Hepatocyte (in vitro differentiated cells): ENCODE measurements around the gene CNOT9. TPM values are rescaled to one million over a fixed set of nuclear protein-coding genes. Genes with fewer than 3 reads are reported as not detected.

Experiments used
- DNase-seq: peaks from one replicate; pipeline ENCODE4 v3.0.0-alpha.2; 2016; ENCODE audit warnings: low spot score
- H2AFZ ChIP-seq: fragments of 200-600 bp; sonication (generic); 2 replicates; pipeline ENCODE4 v1.6.0; 2016; ENCODE audit warnings: antibody characterized with exemption, mild to moderate bottlenecking
- H3K27ac ChIP-seq: fragments of 200-600 bp; sonication (generic); 2 replicates; pipeline ENCODE4 v1.5.1; 2016; ENCODE audit warnings: mild to moderate bottlenecking
- H3K27me3 ChIP-seq: fragments of 200-600 bp; sonication (generic); 2 replicates; pipeline ENCODE4 v1.6.1; 2016
- H3K36me3 ChIP-seq: fragments of 200-600 bp; sonication (generic); replicated peaks from 2 replicates; pipeline ENCODE4 v1.5.1; 2016; ENCODE audit warnings: low read depth; ENCODE audit not compliant: insufficient read depth
- H3K4me1 ChIP-seq: fragments of 200-600 bp; sonication (generic); 2 replicates; pipeline ENCODE4 v1.5.1; 2016; ENCODE audit warnings: mild to moderate bottlenecking, moderate library complexity; ENCODE audit not compliant: insufficient read depth
- H3K4me2 ChIP-seq: fragments of 200-600 bp; sonication (generic); 2 replicates; pipeline ENCODE4 v1.6.0; 2016
- H3K4me3 ChIP-seq: fragments of 200-600 bp; sonication (generic); 2 replicates; pipeline ENCODE4 v1.5.1; 2016; ENCODE audit warnings: mild to moderate bottlenecking
- H3K79me2 ChIP-seq: fragments of 200-600 bp; sonication (generic); 2 replicates; pipeline ENCODE4 v1.6.0; 2017; ENCODE audit warnings: mild to moderate bottlenecking
- H3K9me2 ChIP-seq: fragments of 200-600 bp; sonication (generic); replicated peaks from 2 replicates; pipeline ENCODE4 v1.6.0; 2017; ENCODE audit warnings: mild to moderate bottlenecking; ENCODE audit not compliant: insufficient read depth
- H3K9me3 ChIP-seq: fragments of 200-600 bp; sonication (generic); 2 replicates; pipeline ENCODE4 v1.5.1; 2016; ENCODE audit warnings: low read depth, mild to moderate bottlenecking
- H4K20me1 ChIP-seq: fragments of 200-600 bp; sonication (generic); 2 replicates; pipeline ENCODE4 v1.6.0; 2016; ENCODE audit warnings: mild to moderate bottlenecking; ENCODE audit not compliant: insufficient read depth, poor library complexity, severe bottlenecking
- CTCF ChIP-seq: fragments of 200-600 bp; sonication (generic); IDR thresholded peaks from 2 replicates; pipeline ENCODE4 v1.5.1; 2016; ENCODE audit warnings: antibody characterized with exemption, mild to moderate bottlenecking; ENCODE audit not compliant: poor library complexity
- EZH2 ChIP-seq: fragments of 200-600 bp; sonication (generic); IDR thresholded peaks from 2 replicates; pipeline ENCODE4 v1.6.1; 2016; ENCODE audit warnings: antibody characterized with exemption, mild to moderate bottlenecking, borderline replicate concordance
- EZH2phosphoT487 ChIP-seq: fragments of 200-600 bp; sonication (generic); IDR thresholded peaks from one replicate; pipeline ENCODE4 v1.6.1; 2018; ENCODE audit warnings: antibody characterized with exemption, mild to moderate bottlenecking, low read depth, moderate library complexity; ENCODE audit not compliant: unreplicated experiment, severe bottlenecking
- WGBS: methylation state at CpG from one replicate; pipeline ENCODE4 v1.1.6; 2016; ENCODE audit warnings: low lambda C conversion rate; ENCODE audit errors: missing lambda C conversion rate; 5-methylcytosine and 5-hydroxymethylcytosine counted together
- polyA plus RNA-seq: library from polyadenylated mRNA; unstranded; fragments of >200 nt; fragmentation: Nextera tagmentation; extraction: Ambion mirVana; gene quantifications from 2 replicates; pipeline ENCODE4 v1.2.1, GENCODE V29; 2016
- total RNA-seq: library from RNA; depleted of rRNA; stranded (reverse); fragments of >200 nt; gene quantifications from 2 replicates; pipeline ENCODE4 v1.2.3, GENCODE V29; 2014

Gene CNOT9
- total and polyA plus RNA-seq, 2 experiments from 2014 or later: 21.4 to 51.3 TPM

DNA sequence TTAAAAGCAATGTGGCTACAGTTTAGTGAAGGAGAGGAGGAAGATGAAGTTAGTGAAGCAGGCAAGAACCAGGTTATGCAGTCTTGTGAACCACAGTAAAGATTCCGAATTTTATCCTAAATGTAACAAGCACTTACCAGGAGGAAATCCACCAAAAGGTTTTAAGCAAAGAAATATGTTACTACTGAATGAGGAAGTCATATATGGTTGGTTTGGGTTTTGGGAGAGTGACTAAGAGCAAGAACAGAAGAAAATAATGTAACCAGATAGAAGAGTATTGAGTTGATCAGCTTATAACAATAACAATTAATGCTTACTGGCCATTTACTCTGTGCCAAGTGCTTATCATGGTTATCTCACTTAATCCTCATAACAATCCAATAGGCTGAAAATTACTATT, 2.3 kb upstream of the CNOT9 start:
- TF ChIP-seq EZH2phosphoT487 (no peak), CTCF (no peak), EZH2 (no peak)
- no peak overlapping the region for H3K27ac ChIP-seq
- no peaks in the 10 kb centered on the region for H3K27me3 ChIP-seq
- H3K79me2 ChIP-seq: peaks cover 83% of the 10 kb centered on the region
- H3K36me3 ChIP-seq: no peaks in the 10 kb centered on the region
- no peaks in the 10 kb centered on the region for H3K9me3 ChIP-seq
- H3K4me1 ChIP-seq: peaks cover 11% of the 10 kb centered on the region
- peaks cover under 1% of the 10 kb centered on the region for H4K20me1 ChIP-seq
- no peak for DNase-seq
- no peaks in the 10 kb centered on the region for H3K9me2 ChIP-seq
- no peak overlapping the region for H2AFZ ChIP-seq
- peak overlapping the region; percentile 86 for H3K4me2 ChIP-seq
- whole genome bisulfite sequencing: 100% methylated on average over 1 of the region's 1 CpG
- H3K4me3 ChIP-seq: no peak overlapping the region

- H3K9me2 ChIP-seq: no peaks in the 10 kb centered on the region
- no peak for TF ChIP-seq CTCF
- no peak for TF ChIP-seq EZH2
- TF ChIP-seq EZH2phosphoT487: no peak
- peaks cover 7% of the 10 kb centered on the region for H4K20me1 ChIP-seq
- H3K79me2 ChIP-seq: peaks cover 92% of the 10 kb centered on the region
- H3K9me3 ChIP-seq: no peaks in the 10 kb centered on the region
- H3K36me3 ChIP-seq: no peaks in the 10 kb centered on the region
- H3K27me3 ChIP-seq: no peaks in the 10 kb centered on the region
- peak overlapping the region; percentile 93 for H3K27ac ChIP-seq
- no peak for DNase-seq
- peak overlapping the region; percentile 77 for H2AFZ ChIP-seq
- 0% methylated on average over 19 of the region's 19 CpGs for WGBS
- peak overlapping the region; percentile 56 for H3K4me3 ChIP-seq
- H3K4me2 ChIP-seq: peak overlapping the region; percentile 86
- peaks cover 11% of the 10 kb centered on the region for H3K4me1 ChIP-seq
Measured at GRCh38 chr2:218567797-218568189, 846 bp upstream of the CNOT9 start.

DNA sequence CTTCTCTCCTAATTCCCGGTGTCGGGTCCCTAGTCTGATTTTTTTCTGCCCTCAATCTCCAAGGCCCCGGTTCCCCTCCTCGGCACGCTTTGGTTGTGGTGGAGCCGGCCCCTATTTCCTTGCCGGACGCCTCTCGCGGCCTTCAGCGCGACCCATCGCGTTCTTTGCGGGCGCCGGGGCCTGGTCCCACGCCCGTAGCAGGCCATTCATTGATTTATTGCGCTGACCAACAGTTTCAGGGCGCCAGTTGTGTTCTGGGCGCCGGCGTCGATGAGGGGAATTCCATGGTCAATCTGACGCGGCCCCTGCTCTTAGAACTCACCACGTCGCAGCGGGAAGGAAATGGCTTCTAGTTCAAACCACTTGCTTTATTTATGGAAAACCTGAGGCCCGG, 396 bp downstream of the CNOT9 start:
- WGBS: 2% methylated on average over 31 of the region's 31 CpGs
- Histone ChIP-seq H4K20me1 (peaks cover 7% of the 10 kb centered on the region), H3K27me3 (no peaks in the 10 kb centered on the region), H2AFZ (peak overlapping the region; percentile 84), H3K4me3 (peak overlapping the region; percentile 71), H3K27ac (peak overlapping the region; percentile 97), H3K36me3 (no peaks in the 10 kb centered on the region), H3K4me2 (peak overlapping the region; percentile 90), H3K9me3 (no peaks in the 10 kb centered on the region), H3K79me2 (peaks cover 92% of the 10 kb centered on the region), H3K9me2 (no peaks in the 10 kb centered on the region), H3K4me1 (peaks cover 11% of the 10 kb centered on the region)
- DNase-seq: peak; percentile 78
- TF ChIP-seq EZH2phosphoT487 (no peak), EZH2 (no peak), CTCF (no peak)
